B cell (primary cell): Measurements from ENCODE around the gene EIF4E2.

ENCODE experiments used
- EZH2 ChIP-seq: IDR thresholded peaks from 2 replicates; pipeline ENCODE4 v1.6.1; 2012; ENCODE audit warnings: borderline replicate concordance, low read depth, mild to moderate bottlenecking, moderate library complexity, low read length; ENCODE audit not compliant: insufficient read depth, poor library complexity, severe bottlenecking
- TF ChIP-seq, protein P1 (sequence below): fragments of 200-600 bp; IDR thresholded peaks from one replicate; pipeline ENCODE4 v1.8.0; 2022; ENCODE audit warnings: antibody characterized with exemption, mild to moderate bottlenecking

DNA sequence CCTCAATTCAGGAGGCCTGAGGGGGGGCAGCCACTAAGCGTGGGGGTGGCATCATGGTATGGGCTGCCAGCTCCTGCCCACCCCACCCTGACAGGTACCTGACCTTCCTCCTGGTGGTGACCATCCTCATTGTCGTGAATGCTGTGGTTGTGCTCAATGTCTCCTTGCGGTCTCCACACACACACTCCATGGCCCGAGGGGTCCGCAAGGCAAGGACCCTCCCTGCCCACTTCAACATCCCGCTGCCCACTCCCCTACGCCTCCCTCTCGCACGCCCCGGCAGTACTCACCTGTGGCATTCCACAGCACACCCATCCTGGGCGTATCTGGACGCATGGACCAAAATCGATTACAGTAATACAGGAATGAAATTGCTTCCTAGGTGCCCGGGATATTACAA lies 7.0 kb upstream of the EIF4E2 start:
- TF ChIP-seq, protein P1, sequence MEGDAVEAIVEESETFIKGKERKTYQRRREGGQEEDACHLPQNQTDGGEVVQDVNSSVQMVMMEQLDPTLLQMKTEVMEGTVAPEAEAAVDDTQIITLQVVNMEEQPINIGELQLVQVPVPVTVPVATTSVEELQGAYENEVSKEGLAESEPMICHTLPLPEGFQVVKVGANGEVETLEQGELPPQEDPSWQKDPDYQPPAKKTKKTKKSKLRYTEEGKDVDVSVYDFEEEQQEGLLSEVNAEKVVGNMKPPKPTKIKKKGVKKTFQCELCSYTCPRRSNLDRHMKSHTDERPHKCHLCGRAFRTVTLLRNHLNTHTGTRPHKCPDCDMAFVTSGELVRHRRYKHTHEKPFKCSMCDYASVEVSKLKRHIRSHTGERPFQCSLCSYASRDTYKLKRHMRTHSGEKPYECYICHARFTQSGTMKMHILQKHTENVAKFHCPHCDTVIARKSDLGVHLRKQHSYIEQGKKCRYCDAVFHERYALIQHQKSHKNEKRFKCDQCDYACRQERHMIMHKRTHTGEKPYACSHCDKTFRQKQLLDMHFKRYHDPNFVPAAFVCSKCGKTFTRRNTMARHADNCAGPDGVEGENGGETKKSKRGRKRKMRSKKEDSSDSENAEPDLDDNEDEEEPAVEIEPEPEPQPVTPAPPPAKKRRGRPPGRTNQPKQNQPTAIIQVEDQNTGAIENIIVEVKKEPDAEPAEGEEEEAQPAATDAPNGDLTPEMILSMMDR: no peak
- no peak for TF ChIP-seq EZH2
